ENCODE measurements around the gene TRAPPC2. TPM values are rescaled to one million over a fixed set of nuclear protein-coding genes. Genes with fewer than 3 reads are reported as not detected.

Gene TRAPPC2
- total RNA-seq, 6 experiments from 2014 or later: 9.2 to 13.8 (median 10.2) TPM

DNA sequence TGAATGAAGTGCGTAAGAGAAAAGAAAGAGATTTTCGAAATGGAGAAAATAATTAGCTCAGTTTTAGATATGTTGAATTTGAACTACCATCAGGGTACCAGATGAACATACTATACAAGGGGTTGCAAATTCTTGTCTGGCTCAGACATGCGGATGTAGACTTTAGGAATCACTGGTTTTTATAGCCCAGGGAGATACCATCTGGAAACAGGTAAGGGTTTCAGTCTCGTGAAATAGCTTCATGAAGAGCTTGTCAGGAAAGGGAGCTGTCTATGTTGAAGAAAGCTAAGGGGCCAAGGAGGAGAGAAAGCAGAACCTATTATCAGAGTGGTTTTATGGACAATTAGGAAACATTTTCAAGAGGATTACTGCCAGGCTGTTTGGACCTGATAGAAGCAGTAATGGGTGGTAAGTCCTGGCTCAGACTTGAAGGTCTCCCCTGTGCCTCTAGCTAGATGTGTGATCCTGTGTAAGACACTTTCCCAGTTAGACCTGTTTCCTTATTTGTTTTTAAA is 38.8 kb downstream of the TRAPPC2 start:
- H3K4me3 Mint-ChIP-seq: no peak overlapping the region
- peaks cover 54% of the 10 kb centered on the region for H3K4me1 Mint-ChIP-seq (ENCODE audit: low read depth)
- no peaks in the 10 kb centered on the region for H3K9me3 Mint-ChIP-seq
- H3K36me3 Mint-ChIP-seq (ENCODE audit: low read depth): no peaks in the 10 kb centered on the region
- TF ChIP-seq, protein P1, sequence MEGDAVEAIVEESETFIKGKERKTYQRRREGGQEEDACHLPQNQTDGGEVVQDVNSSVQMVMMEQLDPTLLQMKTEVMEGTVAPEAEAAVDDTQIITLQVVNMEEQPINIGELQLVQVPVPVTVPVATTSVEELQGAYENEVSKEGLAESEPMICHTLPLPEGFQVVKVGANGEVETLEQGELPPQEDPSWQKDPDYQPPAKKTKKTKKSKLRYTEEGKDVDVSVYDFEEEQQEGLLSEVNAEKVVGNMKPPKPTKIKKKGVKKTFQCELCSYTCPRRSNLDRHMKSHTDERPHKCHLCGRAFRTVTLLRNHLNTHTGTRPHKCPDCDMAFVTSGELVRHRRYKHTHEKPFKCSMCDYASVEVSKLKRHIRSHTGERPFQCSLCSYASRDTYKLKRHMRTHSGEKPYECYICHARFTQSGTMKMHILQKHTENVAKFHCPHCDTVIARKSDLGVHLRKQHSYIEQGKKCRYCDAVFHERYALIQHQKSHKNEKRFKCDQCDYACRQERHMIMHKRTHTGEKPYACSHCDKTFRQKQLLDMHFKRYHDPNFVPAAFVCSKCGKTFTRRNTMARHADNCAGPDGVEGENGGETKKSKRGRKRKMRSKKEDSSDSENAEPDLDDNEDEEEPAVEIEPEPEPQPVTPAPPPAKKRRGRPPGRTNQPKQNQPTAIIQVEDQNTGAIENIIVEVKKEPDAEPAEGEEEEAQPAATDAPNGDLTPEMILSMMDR (IDR thresholded peaks at IDR 0.05): no peak
- H3K27ac Mint-ChIP-seq: no peak overlapping the region
- no peak for DNase-seq
- H3K27me3 Mint-ChIP-seq (ENCODE audit: insufficient read depth): no peaks in the 10 kb centered on the region

DNA sequence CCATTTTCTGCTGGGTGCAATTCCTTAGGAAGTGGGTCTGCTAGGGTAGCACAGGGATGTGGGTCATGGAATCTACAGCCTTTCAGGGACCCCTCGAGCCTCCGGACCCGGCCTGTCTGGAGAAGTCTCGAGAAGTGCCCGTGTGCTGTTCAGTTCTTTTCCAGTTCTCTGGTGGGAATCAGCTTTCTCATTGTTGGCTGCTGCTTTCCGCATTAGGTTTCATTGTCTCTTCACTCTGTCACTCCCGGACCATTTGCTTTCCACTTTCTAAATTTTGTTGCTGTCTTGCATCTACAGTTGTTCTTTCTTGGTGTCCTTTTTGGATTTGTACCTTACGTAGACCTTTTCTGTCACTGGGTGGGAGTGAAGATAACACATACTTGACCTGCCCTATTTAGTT is 39.4 kb downstream of the TRAPPC2 start:
- TF ChIP-seq, protein P1 (IDR thresholded peaks at IDR 0.05): no peak
- Mint-ChIP-seq H3K36me3 (ENCODE audit: low read depth) (no peaks in the 10 kb centered on the region), H3K4me3 (no peak overlapping the region), H3K9me3 (no peaks in the 10 kb centered on the region), H3K4me1 (ENCODE audit: low read depth) (peaks cover 60% of the 10 kb centered on the region), H3K27me3 (ENCODE audit: insufficient read depth) (peaks cover 1% of the 10 kb centered on the region; the same call in 1 of the 2 replicates), H3K27ac (no peak overlapping the region)
- no peak for DNase-seq

DNA sequence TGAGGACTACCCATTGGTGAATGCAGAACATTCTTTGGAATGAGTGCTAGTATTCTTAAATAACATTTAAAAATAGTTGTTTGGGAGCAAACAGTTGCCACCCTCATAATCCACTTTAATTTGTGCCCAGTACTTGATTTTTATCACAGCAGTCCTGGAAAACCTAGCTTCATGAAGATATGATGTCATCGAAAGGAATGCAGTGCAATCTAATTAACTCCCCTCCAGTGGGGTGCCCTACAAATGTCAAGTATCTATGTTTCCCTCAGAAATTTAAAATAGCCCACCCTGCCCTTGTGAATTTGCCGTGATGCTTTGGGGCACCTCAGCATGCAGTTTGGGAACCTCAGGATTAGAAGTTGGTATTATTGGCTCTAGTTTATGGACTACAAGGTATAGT is 40.1 kb downstream of the TRAPPC2 start:
- no peak for DNase-seq
- TF ChIP-seq, protein P1 (IDR thresholded peaks at IDR 0.05): no peak
- Mint-ChIP-seq H3K27me3 (ENCODE audit: insufficient read depth) (peaks cover 1% of the 10 kb centered on the region; the same call in 1 of the 2 replicates), H3K4me1 (ENCODE audit: low read depth) (peaks cover 57% of the 10 kb centered on the region), H3K4me3 (no peak overlapping the region), H3K36me3 (ENCODE audit: low read depth) (no peaks in the 10 kb centered on the region), H3K27ac (no peak overlapping the region), H3K9me3 (no peaks in the 10 kb centered on the region)

DNA sequence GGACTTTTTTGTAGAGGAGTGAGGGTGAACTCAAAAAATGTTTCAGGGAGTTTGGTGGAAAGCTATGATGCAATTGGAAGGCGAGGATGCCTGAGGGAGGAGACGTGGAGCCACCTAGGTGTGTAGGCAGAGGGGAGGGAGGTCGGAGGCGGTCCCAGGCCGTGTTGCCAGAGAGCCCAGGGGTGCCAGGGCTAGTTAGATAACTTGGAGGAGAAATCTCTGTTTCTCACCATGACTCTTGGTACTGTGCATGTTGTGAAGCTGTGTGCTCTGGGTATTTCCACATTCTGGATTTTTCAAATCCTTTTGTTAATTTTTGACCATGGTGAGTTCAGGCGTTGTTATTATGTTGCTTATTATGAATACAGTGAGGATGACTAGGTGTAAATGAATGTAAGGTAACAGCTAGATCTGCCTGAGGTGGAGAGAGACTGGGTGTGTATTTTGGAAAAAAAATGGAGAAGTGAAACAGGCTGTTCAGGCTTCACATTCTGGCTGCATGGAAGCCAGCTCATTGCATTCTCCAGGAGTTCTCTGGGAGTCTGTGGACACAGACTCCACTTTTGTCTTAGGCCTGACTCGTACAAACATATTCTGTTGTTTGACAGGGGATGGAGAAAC is 41.0 kb downstream of the TRAPPC2 start:
- H3K4me1 Mint-ChIP-seq (ENCODE audit: low read depth): peaks cover 54% of the 10 kb centered on the region
- no peak overlapping the region; the same call in 1 of the 2 replicates for H3K4me3 Mint-ChIP-seq

DNA sequence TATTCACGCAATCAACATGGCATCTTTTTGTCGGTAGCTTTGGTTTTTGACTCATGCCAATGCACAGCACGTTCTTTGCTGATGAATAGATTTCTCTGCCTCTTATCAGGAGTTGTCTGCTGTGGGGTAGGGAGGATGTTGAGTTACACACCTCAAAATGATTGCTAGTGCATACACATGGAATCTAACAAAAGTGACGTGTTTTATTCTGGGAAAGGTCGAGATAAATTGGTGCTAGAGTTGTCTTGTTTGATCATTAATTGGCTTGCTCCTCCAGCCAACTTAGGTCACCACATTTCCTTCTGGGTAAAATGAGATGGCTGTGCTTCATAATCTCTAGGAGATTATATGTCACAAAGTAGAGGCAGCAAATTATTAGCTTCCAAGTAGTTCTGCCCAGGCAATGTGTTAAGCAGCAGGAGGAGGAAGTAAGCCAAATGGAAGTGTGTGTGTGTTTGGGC is 41.6 kb downstream of the TRAPPC2 start:
- TF ChIP-seq, protein P1 (IDR thresholded peaks at IDR 0.05): no peak
- Mint-ChIP-seq H3K4me1 (ENCODE audit: low read depth) (peaks cover 59% of the 10 kb centered on the region), H3K27ac (peak overlapping the region; percentile 61; the same call in 1 of the 2 replicates), H3K36me3 (ENCODE audit: low read depth) (no peaks in the 10 kb centered on the region), H3K27me3 (ENCODE audit: insufficient read depth) (peaks cover 1% of the 10 kb centered on the region; the same call in 1 of the 2 replicates), H3K4me3 (no peak overlapping the region; the same call in 1 of the 2 replicates), H3K9me3 (no peaks in the 10 kb centered on the region)
- no peak for DNase-seq

More for the DNA sequence above, 41.0 kb downstream of the TRAPPC2 start:
- TF ChIP-seq, protein P1 (IDR thresholded peaks at IDR 0.05): no peak
- H3K36me3 Mint-ChIP-seq (ENCODE audit: low read depth): no peaks in the 10 kb centered on the region
- no peaks in the 10 kb centered on the region for H3K9me3 Mint-ChIP-seq
- peak overlapping the region; percentile 61 for H3K27ac Mint-ChIP-seq
- H3K27me3 Mint-ChIP-seq (ENCODE audit: insufficient read depth): peaks cover 1% of the 10 kb centered on the region; the same call in 1 of the 2 replicates
- no peak for DNase-seq

Measured in HFFc6 (cell line).